A549 (cell line): ENCODE results near the gene CACFD1. TPM values are rescaled to one million over a fixed set of nuclear protein-coding genes. Genes with fewer than 3 reads are reported as not detected.

Experiments
- ATAC-seq, 2 experiments: fragments of 200-7000 bp in 1 of 2; fragments of >200 bp in 1 of 2; cut with Nextera tagmentation in 1 of 2; cut with Tn5 transposase in 1 of 2; 3 replicates each; pipeline versions ENCODE4 v1.8.0 to v1.9.1; 2018 to 2020; ENCODE audit warnings: mild to moderate bottlenecking in 1 of 2, moderate library complexity in 1 of 2
- CTCF ChIA-PET: fragments of 300-600 bp; sonication (Branson Sonifier 250); formaldehyde crosslinking; extraction: SDS; loops from one replicate; lab custom pipeline; 2021; ENCODE audit warnings: antibody characterized with exemption, inconsistent platforms; lab: Yijun Ruan, JAX
- POLR2A ChIA-PET: fragments of 350-600 bp; formaldehyde crosslinking; extraction: SDS; loops from one replicate; lab custom pipeline; 2021; ENCODE audit warnings: antibody characterized with exemption, inconsistent platforms; lab: Yijun Ruan, JAX
- DNase-seq, 2 experiments: peaks; one replicate each; pipeline versions ENCODE4 v3.0.0 to v3.0.0-alpha.2; 2011 to 2016; ENCODE audit warnings: low read depth in 1 of 2, low spot score in 1 of 2
- FAIRE-seq: peaks from 2 replicates; lab custom pipeline; 2011; peaks lifted over from hg19 to GRCh38; lab: Jason Lieb, UNC
- H3K27ac ChIP-seq, 2 experiments: fragments of >200 bp; sonication (Bioruptor Twin); formaldehyde crosslinking; 3 replicates each; pipeline ENCODE4 v1.5.1; 2016 to 2017
- H3K4me1 ChIP-seq: fragments of >200 bp; sonication (Bioruptor Twin); formaldehyde crosslinking; 3 replicates; pipeline ENCODE4 v1.6.1; 2016
- H3K4me2 ChIP-seq: fragments of >200 bp; sonication (Bioruptor Twin); formaldehyde crosslinking; 3 replicates; pipeline ENCODE4 v1.6.1; 2016
- H3K4me3 ChIP-seq: fragments of >200 bp; sonication (Bioruptor Twin); formaldehyde crosslinking; 3 replicates; pipeline ENCODE4 v1.5.1; 2016
- H3K9me3 ChIP-seq: fragments of >200 bp; sonication (Bioruptor Twin); formaldehyde crosslinking; 3 replicates; pipeline ENCODE4 v1.6.1; 2016
- BHLHE40 ChIP-seq: IDR thresholded peaks from 2 replicates; pipeline ENCODE4 v1.6.1; 2012; ENCODE audit warnings: low read depth, low read length, inconsistent platforms
- CBX2 ChIP-seq: fragments of 200-600 bp; sonication (generic); IDR thresholded peaks from 2 replicates; pipeline ENCODE4 v1.6.1; 2016; ENCODE audit warnings: low read depth, mild to moderate bottlenecking, borderline replicate concordance
- CHD4 ChIP-seq: fragments of 200-600 bp; sonication (generic); IDR thresholded peaks from 2 replicates; pipeline ENCODE4 v1.6.1; 2016; ENCODE audit warnings: antibody characterized with exemption, mild to moderate bottlenecking, borderline replicate concordance
- EHF ChIP-seq: fragments of 250-450 bp; sonication (Bioruptor Pico); IDR thresholded peaks from 2 replicates; pipeline ENCODE4 v1.5.0; 2020; ENCODE audit warnings: mild to moderate bottlenecking
- GATA3 ChIP-seq: IDR thresholded peaks from 2 replicates; pipeline ENCODE4 v1.6.1; 2012; ENCODE audit warnings: borderline replicate concordance
- HDAC2 ChIP-seq: fragments of 200-600 bp; sonication (generic); IDR thresholded peaks from 2 replicates; pipeline ENCODE4 v1.6.1; 2016
- HOXA7 ChIP-seq: fragments of 250-450 bp; sonication (Bioruptor Pico); IDR thresholded peaks from 2 replicates; pipeline ENCODE4 v1.5.0; 2020; ENCODE audit warnings: mild to moderate bottlenecking, moderate library complexity
- JUN ChIP-seq, 2 experiments: fragments of >200 bp; sonication (Bioruptor Twin); formaldehyde crosslinking; IDR thresholded peaks; 2 replicates in 1 of 2; 3 replicates in 1 of 2; pipeline ENCODE4 v1.6.1; 2016 to 2017
- KDM1A ChIP-seq: fragments of 200-600 bp; sonication (generic); IDR thresholded peaks from 2 replicates; pipeline ENCODE4 v1.6.1; 2016; ENCODE audit warnings: low read depth, mild to moderate bottlenecking
- MAZ ChIP-seq: fragments of 150-350 bp; IDR thresholded peaks from 2 replicates; pipeline ENCODE4 v1.6.1; 2014; ENCODE audit warnings: antibody characterized with exemption, low read depth, low read length, borderline replicate concordance
- NFE2L2 ChIP-seq: fragments of 150-350 bp; conservative IDR thresholded peaks from 2 replicates; pipeline ENCODE4 v1.6.1; 2014; ENCODE audit warnings: low read length
- NPAS2 ChIP-seq: fragments of 250-450 bp; sonication (Bioruptor Pico); IDR thresholded peaks from 2 replicates; pipeline ENCODE4 v1.8.0; 2022; ENCODE audit warnings: mild to moderate bottlenecking, moderate library complexity, borderline replicate concordance
- PHF8 ChIP-seq: fragments of 200-600 bp; sonication (generic); IDR thresholded peaks from 2 replicates; pipeline ENCODE4 v1.6.1; 2016; ENCODE audit warnings: low read depth, mild to moderate bottlenecking, antibody characterized with exemption, moderate library complexity, borderline replicate concordance
- POLR2A ChIP-seq: IDR thresholded peaks from 2 replicates; pipeline ENCODE4 v1.6.1; 2012; ENCODE audit warnings: mild to moderate bottlenecking, low read length
- RAD21 ChIP-seq, 2 experiments: fragments of >200 bp in 1 of 2; sonication (Bioruptor Twin) in 1 of 2; formaldehyde crosslinking in 1 of 2; IDR thresholded peaks in 1 of 2; conservative IDR thresholded peaks in 1 of 2; 2 replicates in 1 of 2; 3 replicates in 1 of 2; pipeline ENCODE4 v1.6.1; 2012 to 2018; ENCODE audit warnings: inconsistent platforms in 1 of 2
- RFX5 ChIP-seq: fragments of 450-650 bp; IDR thresholded peaks from 2 replicates; pipeline ENCODE4 v1.7.1; 2014; ENCODE audit warnings: antibody characterized with exemption, mild to moderate bottlenecking, moderate library complexity
- RNF2 ChIP-seq: fragments of 200-600 bp; sonication (generic); IDR thresholded peaks from 2 replicates; pipeline ENCODE4 v1.6.1; 2016; ENCODE audit warnings: low read depth, mild to moderate bottlenecking, antibody characterized with exemption, moderate library complexity, borderline replicate concordance
- ZC3H11A ChIP-seq: fragments of 450-650 bp; IDR thresholded peaks from 2 replicates; pipeline ENCODE4 v1.6.1; 2014; ENCODE audit warnings: antibody characterized with exemption, mild to moderate bottlenecking
- ZFP36 ChIP-seq: fragments of 450-650 bp; IDR thresholded peaks from 2 replicates; pipeline ENCODE4 v1.6.1; 2014; ENCODE audit warnings: borderline replicate concordance; ENCODE audit not compliant: partially characterized antibody
- ZSCAN20 ChIP-seq: fragments of 250-450 bp; sonication (Bioruptor Pico); IDR thresholded peaks from 2 replicates; pipeline ENCODE4 v1.8.0; 2022; ENCODE audit warnings: mild to moderate bottlenecking, moderate library complexity
- WGBS: methylation state at CpG from one replicate; pipeline ENCODE4 v1.1.6; 2017; ENCODE audit errors: missing lambda C conversion rate; 5-methylcytosine and 5-hydroxymethylcytosine counted together
- polyA plus RNA-seq, 4 experiments: library from polyadenylated mRNA; depleted of rRNA in 3 of 4; stranded (reverse); fragments of >200 nt; fragmentation: RNase III in 1 of 4; extraction: RNeasy Plus Mini Kit Qiagen cat#74134 plus additional on column Dnase treatment in 1 of 4; gene quantifications; 2 replicates in 3 of 4; 3 replicates in 1 of 4; pipeline ENCODE4 v1.2.3, GENCODE V29; 2011 to 2017
- TF ChIP-seq, protein P1 (sequence below): IDR thresholded peaks from 2 replicates; pipeline ENCODE4 v1.6.1; 2012
- TF ChIP-seq, protein P2 (sequence below): fragments of 450-650 bp; IDR thresholded peaks from 2 replicates; pipeline ENCODE4 v1.6.1; 2014; ENCODE audit warnings: antibody characterized with exemption
- TF ChIP-seq, protein P3 (sequence below): IDR thresholded peaks from 2 replicates; pipeline ENCODE4 v1.6.1; 2012; ENCODE audit warnings: low read depth, borderline replicate concordance
- TF ChIP-seq, protein P4 (sequence below): fragments of 250-450 bp; sonication (Bioruptor Pico); IDR thresholded peaks from 2 replicates; pipeline ENCODE4 v1.5.0; 2020; ENCODE audit warnings: low read depth, mild to moderate bottlenecking, moderate library complexity
- TF ChIP-seq, protein P5 (sequence below): fragments of >200 bp; sonication (Bioruptor Twin); formaldehyde crosslinking; IDR thresholded peaks from 3 replicates; pipeline ENCODE4 v1.6.1; 2016
- TF ChIP-seq, protein P6 (sequence below): fragments of >200 bp; sonication (Bioruptor Twin); formaldehyde crosslinking; IDR thresholded peaks from 2 replicates; pipeline ENCODE4 v1.6.1; 2016
- TF ChIP-seq, protein P7 (sequence below): fragments of 250-450 bp; sonication (Bioruptor Pico); IDR thresholded peaks from 2 replicates; pipeline ENCODE4 v1.5.0; 2021; ENCODE audit warnings: mild to moderate bottlenecking, moderate library complexity, borderline replicate concordance

Gene CACFD1
- polyA plus RNA-seq, 2 of the 4 experiments (the other 2 are of a cell fraction) = 5.0 to 8.0 TPM

DNA sequence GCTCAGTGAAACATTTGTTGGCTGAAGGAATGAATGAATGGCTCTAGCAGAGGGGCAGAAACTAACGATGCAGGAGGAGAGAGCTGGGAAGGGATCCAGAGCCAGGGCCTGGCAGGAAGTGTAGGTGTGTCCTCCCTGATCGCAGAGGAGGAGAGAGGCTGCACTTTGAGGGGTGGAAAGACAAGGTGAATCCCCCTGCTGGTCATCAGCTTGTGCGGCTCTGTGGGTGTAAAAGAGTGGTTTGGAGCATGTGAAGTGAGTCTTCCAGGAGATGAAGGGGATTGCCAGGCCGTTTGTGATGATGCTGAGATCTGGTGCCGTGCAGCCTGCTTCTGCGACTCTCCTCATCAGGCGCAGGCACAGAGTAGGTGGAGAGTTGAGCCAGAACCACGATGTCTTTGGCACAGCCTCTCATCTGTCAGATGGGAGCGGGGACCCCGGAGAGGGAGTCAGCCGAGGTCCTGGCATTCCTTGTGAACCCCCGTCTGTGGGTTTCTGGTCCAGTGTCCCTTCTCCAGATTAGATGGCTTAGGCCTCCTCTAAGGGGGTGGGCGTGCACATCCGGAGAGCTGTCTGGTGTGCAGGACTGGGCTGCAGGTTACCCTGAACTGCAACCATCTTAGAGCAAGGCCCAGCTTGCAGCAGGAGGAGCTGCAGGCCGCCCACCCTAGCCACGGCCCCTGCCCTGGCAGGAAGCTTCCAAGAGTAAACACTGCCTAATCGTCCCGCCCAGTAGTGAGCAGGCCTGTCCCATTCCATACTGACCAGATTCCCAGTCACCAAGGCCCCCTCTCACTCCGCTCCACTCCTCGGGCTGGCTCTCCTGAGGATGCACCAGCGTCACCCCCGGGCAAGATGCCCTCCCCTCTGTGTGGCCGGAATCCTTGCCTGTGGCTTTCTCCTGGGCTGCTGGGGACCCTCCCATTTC lies 37.9 kb upstream of the CACFD1 start, which contains the start of gene ADAMTS13:
ADAMTS13 (plus strand) TSS at position 753 of the 928 bp plus-strand sequence; CDS start at position 830, 77 bp downstream.
- FAIRE-seq (no peak), ATAC-seq (peak; percentile 49 to 58; a peak in 5 of 6 replicates), DNase-seq (peak; percentile 58 to 60)
- ChIA-PET CTCF (interaction anchor here (0.5 to 2.4 kb wide), 7 partner anchors 14 to 1740 kb away, joined by 3 to 10 read pairs (median 4); no protein-coding TSS in a partner anchor), POLR2A (no interaction called here)
- H3K9me3 ChIP-seq = no peaks in the 10 kb centered on the region
- H3K4me1 ChIP-seq = peaks cover 7% of the 10 kb centered on the region; the same call in 1 of the 3 replicates
- no peak within 1 kb of the TSS for H3K4me3 ChIP-seq
- WGBS = 68% methylated on average over 19 of the region's 23 CpGs
- H3K4me2 ChIP-seq = no peak within 1 kb of the TSS
- TF ChIP-seq ZC3H11A (no peak), GATA3 (no peak), JUN (IDR thresholded peaks at IDR 0.05) (no peak), MAZ (no peak), RNF2 (no peak), HOXA7 (CRISPR knock-in tag) (no peak), EHF (CRISPR knock-in tag) (no peak), RAD21 (conservative IDR thresholded peaks at IDR 0.05 in 1 of 2, IDR thresholded peaks at IDR 0.05 in 1 of 2) (no peak), CBX2 (no peak), NFE2L2 (no peak), HDAC2 (no peak), KDM1A (no peak), POLR2A (no peak)
- TF ChIP-seq, protein P1, sequence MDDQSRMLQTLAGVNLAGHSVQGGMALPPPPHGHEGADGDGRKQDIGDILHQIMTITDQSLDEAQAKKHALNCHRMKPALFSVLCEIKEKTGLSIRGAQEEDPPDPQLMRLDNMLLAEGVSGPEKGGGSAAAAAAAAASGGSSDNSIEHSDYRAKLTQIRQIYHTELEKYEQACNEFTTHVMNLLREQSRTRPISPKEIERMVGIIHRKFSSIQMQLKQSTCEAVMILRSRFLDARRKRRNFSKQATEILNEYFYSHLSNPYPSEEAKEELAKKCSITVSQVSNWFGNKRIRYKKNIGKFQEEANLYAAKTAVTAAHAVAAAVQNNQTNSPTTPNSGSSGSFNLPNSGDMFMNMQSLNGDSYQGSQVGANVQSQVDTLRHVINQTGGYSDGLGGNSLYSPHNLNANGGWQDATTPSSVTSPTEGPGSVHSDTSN = no peak
- TF ChIP-seq, protein P2, sequence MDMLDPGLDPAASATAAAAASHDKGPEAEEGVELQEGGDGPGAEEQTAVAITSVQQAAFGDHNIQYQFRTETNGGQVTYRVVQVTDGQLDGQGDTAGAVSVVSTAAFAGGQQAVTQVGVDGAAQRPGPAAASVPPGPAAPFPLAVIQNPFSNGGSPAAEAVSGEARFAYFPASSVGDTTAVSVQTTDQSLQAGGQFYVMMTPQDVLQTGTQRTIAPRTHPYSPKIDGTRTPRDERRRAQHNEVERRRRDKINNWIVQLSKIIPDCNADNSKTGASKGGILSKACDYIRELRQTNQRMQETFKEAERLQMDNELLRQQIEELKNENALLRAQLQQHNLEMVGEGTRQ = no peak
- TF ChIP-seq, protein P3, sequence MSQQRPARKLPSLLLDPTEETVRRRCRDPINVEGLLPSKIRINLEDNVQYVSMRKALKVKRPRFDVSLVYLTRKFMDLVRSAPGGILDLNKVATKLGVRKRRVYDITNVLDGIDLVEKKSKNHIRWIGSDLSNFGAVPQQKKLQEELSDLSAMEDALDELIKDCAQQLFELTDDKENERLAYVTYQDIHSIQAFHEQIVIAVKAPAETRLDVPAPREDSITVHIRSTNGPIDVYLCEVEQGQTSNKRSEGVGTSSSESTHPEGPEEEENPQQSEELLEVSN = no peak
- TF ChIP-seq, protein P4, sequence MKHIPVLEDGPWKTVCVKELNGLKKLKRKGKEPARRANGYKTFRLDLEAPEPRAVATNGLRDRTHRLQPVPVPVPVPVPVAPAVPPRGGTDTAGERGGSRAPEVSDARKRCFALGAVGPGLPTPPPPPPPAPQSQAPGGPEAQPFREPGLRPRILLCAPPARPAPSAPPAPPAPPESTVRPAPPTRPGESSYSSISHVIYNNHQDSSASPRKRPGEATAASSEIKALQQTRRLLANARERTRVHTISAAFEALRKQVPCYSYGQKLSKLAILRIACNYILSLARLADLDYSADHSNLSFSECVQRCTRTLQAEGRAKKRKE (CRISPR knock-in tag) = no peak
- H3K27ac ChIP-seq = no peak within 1 kb of the TSS

DNA sequence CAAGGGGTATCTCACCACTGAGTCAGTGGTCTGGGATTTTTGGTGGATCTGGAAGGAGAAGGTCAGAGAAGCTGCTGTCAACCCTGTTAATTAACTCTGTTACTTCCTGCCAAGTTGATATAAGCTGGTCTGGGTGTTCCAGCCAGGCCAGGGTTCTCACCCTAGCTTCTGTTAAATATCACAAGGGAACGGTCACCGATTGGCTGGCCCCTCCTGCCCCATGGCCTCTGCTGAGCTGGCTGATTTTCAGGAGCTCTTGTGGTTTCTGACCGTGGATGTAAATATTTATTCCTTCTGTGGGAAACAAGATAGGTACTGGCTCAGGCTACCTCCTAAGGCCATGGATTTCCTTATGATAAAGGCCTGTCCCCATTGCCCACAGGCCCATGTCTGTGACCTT lies 36.6 kb upstream of the CACFD1 start:
- ATAC-seq = no peak
- ChIA-PET CTCF (interaction anchor here (1.0 to 2.4 kb wide), 2 partner anchors 15 to 64 kb away, joined by 4 to 10 read pairs; no protein-coding TSS in a partner anchor), POLR2A (no interaction called here)
- 71% methylated on average over 3 of the region's 3 CpGs for WGBS
- Histone ChIP-seq H3K4me3 (no peak overlapping the region), H3K27ac (no peak overlapping the region), H3K4me1 (peaks cover 12% of the 10 kb centered on the region; the same call in 1 of the 3 replicates), H3K4me2 (no peak overlapping the region), H3K9me3 (no peaks in the 10 kb centered on the region)
- no peak for FAIRE-seq
- DNase-seq = no peak
- TF ChIP-seq HOXA7 (CRISPR knock-in tag) = no peak
- TF ChIP-seq CHD4 = no peak
- TF ChIP-seq ZFP36 = no peak
- TF ChIP-seq, protein P2 = no peak
- TF ChIP-seq, protein P5, sequence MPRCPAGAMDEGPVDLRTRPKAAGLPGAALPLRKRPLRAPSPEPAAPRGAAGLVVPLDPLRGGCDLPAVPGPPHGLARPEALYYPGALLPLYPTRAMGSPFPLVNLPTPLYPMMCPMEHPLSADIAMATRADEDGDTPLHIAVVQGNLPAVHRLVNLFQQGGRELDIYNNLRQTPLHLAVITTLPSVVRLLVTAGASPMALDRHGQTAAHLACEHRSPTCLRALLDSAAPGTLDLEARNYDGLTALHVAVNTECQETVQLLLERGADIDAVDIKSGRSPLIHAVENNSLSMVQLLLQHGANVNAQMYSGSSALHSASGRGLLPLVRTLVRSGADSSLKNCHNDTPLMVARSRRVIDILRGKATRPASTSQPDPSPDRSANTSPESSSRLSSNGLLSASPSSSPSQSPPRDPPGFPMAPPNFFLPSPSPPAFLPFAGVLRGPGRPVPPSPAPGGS = no peak
- TF ChIP-seq ZSCAN20 (CRISPR knock-in tag) = no peak
- no peak for TF ChIP-seq BHLHE40
- TF ChIP-seq, protein P6, sequence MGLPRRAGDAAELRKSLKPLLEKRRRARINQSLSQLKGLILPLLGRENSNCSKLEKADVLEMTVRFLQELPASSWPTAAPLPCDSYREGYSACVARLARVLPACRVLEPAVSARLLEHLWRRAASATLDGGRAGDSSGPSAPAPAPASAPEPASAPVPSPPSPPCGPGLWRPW = no peak
- TF ChIP-seq PHF8 = no peak
- TF ChIP-seq RFX5 = no peak
- TF ChIP-seq, protein P7, sequence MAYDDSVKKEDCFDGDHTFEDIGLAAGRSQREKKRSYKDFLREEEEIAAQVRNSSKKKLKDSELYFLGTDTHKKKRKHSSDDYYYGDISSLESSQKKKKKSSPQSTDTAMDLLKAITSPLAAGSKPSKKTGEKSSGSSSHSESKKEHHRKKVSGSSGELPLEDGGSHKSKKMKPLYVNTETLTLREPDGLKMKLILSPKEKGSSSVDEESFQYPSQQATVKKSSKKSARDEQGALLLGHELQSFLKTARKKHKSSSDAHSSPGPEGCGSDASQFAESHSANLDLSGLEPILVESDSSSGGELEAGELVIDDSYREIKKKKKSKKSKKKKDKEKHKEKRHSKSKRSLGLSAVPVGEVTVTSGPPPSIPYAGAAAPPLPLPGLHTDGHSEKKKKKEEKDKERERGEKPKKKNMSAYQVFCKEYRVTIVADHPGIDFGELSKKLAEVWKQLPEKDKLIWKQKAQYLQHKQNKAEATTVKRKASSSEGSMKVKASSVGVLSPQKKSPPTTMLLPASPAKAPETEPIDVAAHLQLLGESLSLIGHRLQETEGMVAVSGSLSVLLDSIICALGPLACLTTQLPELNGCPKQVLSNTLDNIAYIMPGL (CRISPR knock-in tag) = no peak
- TF ChIP-seq EHF (CRISPR knock-in tag) = no peak
- TF ChIP-seq NPAS2 = no peak
